HL-60 (cell line): ENCODE data around the gene MAD1L1.

ENCODE experiments used
- TF ChIP-seq, protein P1 (sequence below): IDR thresholded peaks from one replicate; pipeline ENCODE4 v1.5.1; 2011; ENCODE audit warnings: low read length, control low read depth, inconsistent platforms; ENCODE audit not compliant: insufficient read depth
- TF ChIP-seq, protein P2 (sequence below): IDR thresholded peaks from 2 replicates; pipeline ENCODE4 v1.6.1; 2012; ENCODE audit warnings: low read depth; ENCODE audit not compliant: insufficient replicate concordance

- TF ChIP-seq, protein P1, sequence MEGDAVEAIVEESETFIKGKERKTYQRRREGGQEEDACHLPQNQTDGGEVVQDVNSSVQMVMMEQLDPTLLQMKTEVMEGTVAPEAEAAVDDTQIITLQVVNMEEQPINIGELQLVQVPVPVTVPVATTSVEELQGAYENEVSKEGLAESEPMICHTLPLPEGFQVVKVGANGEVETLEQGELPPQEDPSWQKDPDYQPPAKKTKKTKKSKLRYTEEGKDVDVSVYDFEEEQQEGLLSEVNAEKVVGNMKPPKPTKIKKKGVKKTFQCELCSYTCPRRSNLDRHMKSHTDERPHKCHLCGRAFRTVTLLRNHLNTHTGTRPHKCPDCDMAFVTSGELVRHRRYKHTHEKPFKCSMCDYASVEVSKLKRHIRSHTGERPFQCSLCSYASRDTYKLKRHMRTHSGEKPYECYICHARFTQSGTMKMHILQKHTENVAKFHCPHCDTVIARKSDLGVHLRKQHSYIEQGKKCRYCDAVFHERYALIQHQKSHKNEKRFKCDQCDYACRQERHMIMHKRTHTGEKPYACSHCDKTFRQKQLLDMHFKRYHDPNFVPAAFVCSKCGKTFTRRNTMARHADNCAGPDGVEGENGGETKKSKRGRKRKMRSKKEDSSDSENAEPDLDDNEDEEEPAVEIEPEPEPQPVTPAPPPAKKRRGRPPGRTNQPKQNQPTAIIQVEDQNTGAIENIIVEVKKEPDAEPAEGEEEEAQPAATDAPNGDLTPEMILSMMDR, result no peak
- TF ChIP-seq, protein P2, sequence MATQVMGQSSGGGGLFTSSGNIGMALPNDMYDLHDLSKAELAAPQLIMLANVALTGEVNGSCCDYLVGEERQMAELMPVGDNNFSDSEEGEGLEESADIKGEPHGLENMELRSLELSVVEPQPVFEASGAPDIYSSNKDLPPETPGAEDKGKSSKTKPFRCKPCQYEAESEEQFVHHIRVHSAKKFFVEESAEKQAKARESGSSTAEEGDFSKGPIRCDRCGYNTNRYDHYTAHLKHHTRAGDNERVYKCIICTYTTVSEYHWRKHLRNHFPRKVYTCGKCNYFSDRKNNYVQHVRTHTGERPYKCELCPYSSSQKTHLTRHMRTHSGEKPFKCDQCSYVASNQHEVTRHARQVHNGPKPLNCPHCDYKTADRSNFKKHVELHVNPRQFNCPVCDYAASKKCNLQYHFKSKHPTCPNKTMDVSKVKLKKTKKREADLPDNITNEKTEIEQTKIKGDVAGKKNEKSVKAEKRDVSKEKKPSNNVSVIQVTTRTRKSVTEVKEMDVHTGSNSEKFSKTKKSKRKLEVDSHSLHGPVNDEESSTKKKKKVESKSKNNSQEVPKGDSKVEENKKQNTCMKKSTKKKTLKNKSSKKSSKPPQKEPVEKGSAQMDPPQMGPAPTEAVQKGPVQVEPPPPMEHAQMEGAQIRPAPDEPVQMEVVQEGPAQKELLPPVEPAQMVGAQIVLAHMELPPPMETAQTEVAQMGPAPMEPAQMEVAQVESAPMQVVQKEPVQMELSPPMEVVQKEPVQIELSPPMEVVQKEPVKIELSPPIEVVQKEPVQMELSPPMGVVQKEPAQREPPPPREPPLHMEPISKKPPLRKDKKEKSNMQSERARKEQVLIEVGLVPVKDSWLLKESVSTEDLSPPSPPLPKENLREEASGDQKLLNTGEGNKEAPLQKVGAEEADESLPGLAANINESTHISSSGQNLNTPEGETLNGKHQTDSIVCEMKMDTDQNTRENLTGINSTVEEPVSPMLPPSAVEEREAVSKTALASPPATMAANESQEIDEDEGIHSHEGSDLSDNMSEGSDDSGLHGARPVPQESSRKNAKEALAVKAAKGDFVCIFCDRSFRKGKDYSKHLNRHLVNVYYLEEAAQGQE, result no peak
Observed at GRCh38 chr7:1813394-1814088, 419.2 kb downstream of the MAD1L1 start.
